COLO668 (cell line): ENCODE results near the gene C2CD2L.
"Not testable (repeated sequence)": the region's sequence is repeated elsewhere in the genome, so short reads cannot be mapped to it uniquely, and the experiment has no call there.

Experiments used
- DNase-seq: peaks from one replicate; lab custom pipeline; 2025; ENCODE audit not compliant: unreplicated experiment; lab: John Stamatoyannopoulos, UW

The C2CD2L gene

GRCh38 chr11:119106564-119107537 is at the start of gene C2CD2L:
TSS of gene C2CD2L (plus strand) at chr11:119107344. CDS start at chr11:119107742, 398 bp downstream.
- DNase-seq: peak; percentile 93

GRCh38 chr11:119059128-119059527 is 48.0 kb upstream of the C2CD2L start:
- DNase-seq: not testable (repeated sequence)

GRCh38 chr11:119061256-119061655 is 45.9 kb upstream of the C2CD2L start:
- DNase-seq: no peak

- no peak for DNase-seq
Measured at GRCh38 chr11:119062779-119063178, 44.4 kb upstream of the C2CD2L start.

GRCh38 chr11:119065369-119065768 is 41.8 kb upstream of the C2CD2L start:
- DNase-seq: peak; percentile 12

- peak; percentile 95 for DNase-seq
Measured at GRCh38 chr11:119067371-119068222, 39.5 kb upstream of the C2CD2L start, which contains the start of gene VPS11. TSS of gene VPS11 (plus strand) at chr11:119067818. CDS start at chr11:119067824, 6 bp downstream.

- DNase-seq: no peak
Measured at GRCh38 chr11:119077839-119078238, 29.3 kb upstream of the C2CD2L start.

GRCh38 chr11:119078675-119079420 is 28.3 kb upstream of the C2CD2L start:
- DNase-seq: no peak

- no peak for DNase-seq
Measured at GRCh38 chr11:119081682-119082260, 25.4 kb upstream of the C2CD2L start.

- DNase-seq: peak; percentile 88
Measured at GRCh38 chr11:119084663-119085436, 22.3 kb upstream of the C2CD2L start, which contains the start of gene HMBS. TSS of gene HMBS (plus strand) at chr11:119084881. CDS start at chr11:119085034, 153 bp downstream.

- DNase-seq: peak; percentile 36
Measured at GRCh38 chr11:119085437-119085847, 21.7 kb upstream of the C2CD2L start.

- DNase-seq: no peak
Measured at GRCh38 chr11:119087123-119087522, 20.0 kb upstream of the C2CD2L start.

- peak; percentile 70 for DNase-seq
Measured at GRCh38 chr11:119087747-119088241, 19.4 kb upstream of the C2CD2L start.

GRCh38 chr11:119088406-119088805 is 18.7 kb upstream of the C2CD2L start:
- no peak for DNase-seq

GRCh38 chr11:119089319-119089718 is 17.8 kb upstream of the C2CD2L start:
- DNase-seq: no peak

GRCh38 chr11:119091178-119091577 is 16.0 kb upstream of the C2CD2L start:
- peak; percentile 7 for DNase-seq

GRCh38 chr11:119091966-119092879 is 14.9 kb upstream of the C2CD2L start:
- DNase-seq: no peak
